ENCODE measurements around the gene HSD17B12.
"Not testable (repeated sequence)": the region's sequence is repeated elsewhere in the genome, so short reads cannot be mapped to it uniquely, and the experiment has no call there.

HSD17B12 gene

GRCh38 chr11:43748095-43748494, 67.6 kb downstream of the HSD17B12 start:
- no peak for DNase-seq

- no peak for DNase-seq
These were observed 71.2 kb downstream of the HSD17B12 start for GRCh38 chr11:43751726-43752125.

GRCh38 chr11:43756575-43756974, 76.0 kb downstream of the HSD17B12 start:
- no peak for DNase-seq

GRCh38 chr11:43758927-43759326, 78.4 kb downstream of the HSD17B12 start:
- DNase-seq, result no peak

- no peak for DNase-seq
These were observed 80.4 kb downstream of the HSD17B12 start for GRCh38 chr11:43760902-43761301.

- no peak for DNase-seq
These were observed 84.7 kb downstream of the HSD17B12 start for GRCh38 chr11:43765194-43765593.

GRCh38 chr11:43768654-43769053, 88.1 kb downstream of the HSD17B12 start:
- not testable (repeated sequence) for DNase-seq

GRCh38 chr11:43770173-43770572, 89.6 kb downstream of the HSD17B12 start:
- DNase-seq, result no peak

GRCh38 chr11:43772733-43773132, 92.2 kb downstream of the HSD17B12 start:
- DNase-seq, result no peak

GRCh38 chr11:43774786-43775185, 94.2 kb downstream of the HSD17B12 start:
- DNase-seq, result no peak

- DNase-seq, result no peak
These were observed 98.8 kb downstream of the HSD17B12 start for GRCh38 chr11:43779306-43779705.

- DNase-seq, result no peak
These were observed 103.8 kb downstream of the HSD17B12 start for GRCh38 chr11:43784301-43784700.

GRCh38 chr11:43784866-43785265, 104.3 kb downstream of the HSD17B12 start:
- DNase-seq, result no peak

GRCh38 chr11:43785318-43785717, 104.8 kb downstream of the HSD17B12 start:
- DNase-seq, result no peak

- DNase-seq, result no peak
These were observed 105.5 kb downstream of the HSD17B12 start for GRCh38 chr11:43786016-43786415.

GRCh38 chr11:43787824-43788223, 107.3 kb downstream of the HSD17B12 start:
- DNase-seq, result no peak

GRCh38 chr11:43788421-43788820, 107.9 kb downstream of the HSD17B12 start:
- no peak for DNase-seq

GRCh38 chr11:43789700-43790443, 109.3 kb downstream of the HSD17B12 start:
- no peak for DNase-seq

- no peak for DNase-seq
These were observed 109.9 kb downstream of the HSD17B12 start for GRCh38 chr11:43790444-43790794.

GRCh38 chr11:43797337-43797736, 116.8 kb downstream of the HSD17B12 start:
- DNase-seq, result no peak

- DNase-seq, result no peak
These were observed 117.3 kb downstream of the HSD17B12 start for GRCh38 chr11:43797866-43798265.

GRCh38 chr11:43802509-43802908, 122.0 kb downstream of the HSD17B12 start:
- no peak for DNase-seq

- no peak for DNase-seq
These were observed 123.2 kb downstream of the HSD17B12 start for GRCh38 chr11:43803766-43804165.

GRCh38 chr11:43806976-43807375, 126.4 kb downstream of the HSD17B12 start:
- no peak for DNase-seq

- no peak for DNase-seq
These were observed 130.5 kb downstream of the HSD17B12 start for GRCh38 chr11:43810929-43811596.
